Type B pancreatic cell (in vitro differentiated cells): ENCODE results near the gene FGF6. TPM values are rescaled to one million over a fixed set of nuclear protein-coding genes. Genes with fewer than 3 reads are reported as not detected.
"Not testable (repeated sequence)": the region's sequence is repeated elsewhere in the genome, so short reads cannot be mapped to it uniquely, and the experiment has no call there.

Experiments used
- DNase-seq: peaks from one replicate; pipeline ENCODE4 v3.0.0; 2021; ENCODE audit warnings: mixed read lengths; ENCODE audit not compliant: unreplicated experiment; ENCODE audit errors: extremely low spot score
- H3K27ac Mint-ChIP-seq: 2 replicates; pipeline ENCODE4 v1.8.0; 2021; ENCODE audit warnings: mild to moderate bottlenecking, mixed read lengths
- H3K27me3 Mint-ChIP-seq: 2 replicates; pipeline ENCODE4 v1.8.0; 2021; ENCODE audit warnings: mixed read lengths
- H3K36me3 Mint-ChIP-seq: 2 replicates; pipeline ENCODE4 v1.8.0; 2021; ENCODE audit warnings: mixed read lengths
- H3K4me1 Mint-ChIP-seq: one replicate; pipeline ENCODE4 v1.8.0; 2021; ENCODE audit warnings: mixed read lengths; ENCODE audit not compliant: unreplicated experiment
- H3K4me3 Mint-ChIP-seq: 2 replicates; pipeline ENCODE4 v1.8.0; 2021; ENCODE audit warnings: mild to moderate bottlenecking, mixed read lengths
- H3K9me3 Mint-ChIP-seq: 2 replicates; pipeline ENCODE4 v1.8.0; 2021; ENCODE audit warnings: mixed read lengths
- total RNA-seq: library from RNA; stranded (reverse); gene quantifications from 2 replicates; pipeline ENCODE4 v1.2.1, GENCODE V29; 2021; ENCODE audit warnings: low replicate concordance
- TF ChIP-seq, protein P1 (sequence below): fragments of 200-600 bp; sonication (generic); conservative IDR thresholded peaks from 2 replicates; pipeline ENCODE4 v1.5.0; 2021; ENCODE audit warnings: antibody characterized with exemption, mild to moderate bottlenecking

The FGF6 gene
- total RNA-seq, 1 donor from 2014 or later: not detected

DNA sequence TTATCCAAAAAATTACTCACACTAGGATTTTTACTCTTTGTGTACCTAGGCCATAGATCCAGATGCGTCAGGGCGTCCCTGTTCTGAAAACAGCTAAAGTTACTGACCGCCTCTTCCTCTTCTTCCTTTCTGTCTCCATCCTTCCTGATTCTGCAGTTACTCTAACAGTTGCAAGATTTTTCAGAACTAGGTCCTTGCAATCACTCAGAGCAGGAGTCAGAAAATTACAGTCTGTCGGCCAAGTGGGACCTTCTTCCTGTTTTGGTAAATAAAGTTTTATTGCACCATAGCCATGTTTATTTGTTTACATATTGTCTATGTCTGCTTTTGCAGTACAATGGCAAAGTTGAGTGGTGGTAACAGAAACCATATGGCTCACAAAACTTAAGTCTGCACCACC is 25.6 kb upstream of the FGF6 start:
- Mint-ChIP-seq H3K4me3 (no peak overlapping the region), H3K36me3 (no peaks in the 10 kb centered on the region), H3K27me3 (peaks cover 52% of the 10 kb centered on the region), H3K9me3 (no peaks in the 10 kb centered on the region), H3K27ac (no peak overlapping the region), H3K4me1 (no peaks in the 10 kb centered on the region)
- no peak for DNase-seq
- TF ChIP-seq, protein P1, sequence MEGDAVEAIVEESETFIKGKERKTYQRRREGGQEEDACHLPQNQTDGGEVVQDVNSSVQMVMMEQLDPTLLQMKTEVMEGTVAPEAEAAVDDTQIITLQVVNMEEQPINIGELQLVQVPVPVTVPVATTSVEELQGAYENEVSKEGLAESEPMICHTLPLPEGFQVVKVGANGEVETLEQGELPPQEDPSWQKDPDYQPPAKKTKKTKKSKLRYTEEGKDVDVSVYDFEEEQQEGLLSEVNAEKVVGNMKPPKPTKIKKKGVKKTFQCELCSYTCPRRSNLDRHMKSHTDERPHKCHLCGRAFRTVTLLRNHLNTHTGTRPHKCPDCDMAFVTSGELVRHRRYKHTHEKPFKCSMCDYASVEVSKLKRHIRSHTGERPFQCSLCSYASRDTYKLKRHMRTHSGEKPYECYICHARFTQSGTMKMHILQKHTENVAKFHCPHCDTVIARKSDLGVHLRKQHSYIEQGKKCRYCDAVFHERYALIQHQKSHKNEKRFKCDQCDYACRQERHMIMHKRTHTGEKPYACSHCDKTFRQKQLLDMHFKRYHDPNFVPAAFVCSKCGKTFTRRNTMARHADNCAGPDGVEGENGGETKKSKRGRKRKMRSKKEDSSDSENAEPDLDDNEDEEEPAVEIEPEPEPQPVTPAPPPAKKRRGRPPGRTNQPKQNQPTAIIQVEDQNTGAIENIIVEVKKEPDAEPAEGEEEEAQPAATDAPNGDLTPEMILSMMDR: no peak

DNA sequence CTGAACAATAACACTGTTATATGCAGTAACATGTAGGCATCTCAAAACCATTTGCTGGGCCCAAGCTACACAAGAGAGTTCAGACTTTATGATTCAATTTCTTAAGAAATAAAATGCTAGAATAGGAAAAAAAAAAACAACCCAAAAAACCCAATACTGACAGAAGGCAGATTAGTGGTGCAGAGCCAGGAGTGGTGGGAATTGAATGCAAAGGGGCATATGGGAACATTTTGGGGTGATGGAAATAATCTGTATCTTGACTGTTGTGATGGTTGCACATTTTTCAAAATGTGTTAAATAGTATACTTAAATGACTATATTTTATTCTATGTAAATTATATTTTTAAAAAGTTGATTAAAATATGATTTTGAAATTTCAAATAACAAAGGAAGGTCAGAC is 23.4 kb upstream of the FGF6 start:
- H3K4me1 Mint-ChIP-seq: no peaks in the 10 kb centered on the region
- H3K27ac Mint-ChIP-seq: no peak overlapping the region
- H3K36me3 Mint-ChIP-seq: no peaks in the 10 kb centered on the region
- DNase-seq: no peak
- H3K4me3 Mint-ChIP-seq: no peak overlapping the region
- TF ChIP-seq, protein P1: no peak
- H3K27me3 Mint-ChIP-seq: peaks cover 48% of the 10 kb centered on the region
- no peaks in the 10 kb centered on the region for H3K9me3 Mint-ChIP-seq

DNA sequence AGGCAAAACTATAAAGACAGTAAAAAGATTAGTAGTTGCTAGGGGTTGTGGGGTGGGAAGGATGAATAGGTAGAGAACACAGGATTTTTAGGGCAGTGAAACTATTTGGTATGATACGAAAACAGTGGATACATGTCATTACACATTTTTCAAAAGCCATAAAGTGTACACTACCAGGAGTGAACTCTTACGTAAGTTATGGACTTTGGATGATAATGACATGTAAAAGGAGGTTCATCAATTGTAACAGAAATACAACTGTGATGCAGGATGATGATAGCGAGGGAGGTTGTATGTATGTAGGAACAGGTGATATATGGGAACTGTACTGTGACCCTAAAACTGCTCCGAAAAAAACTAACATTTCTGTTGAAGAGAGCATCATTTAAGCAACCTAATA is 15.1 kb upstream of the FGF6 start:
- Mint-ChIP-seq H3K9me3 (no peaks in the 10 kb centered on the region), H3K27me3 (peaks cover 31% of the 10 kb centered on the region), H3K4me3 (no peak overlapping the region), H3K4me1 (no peaks in the 10 kb centered on the region), H3K36me3 (no peaks in the 10 kb centered on the region), H3K27ac (no peak overlapping the region)
- DNase-seq: no peak
- TF ChIP-seq, protein P1: no peak

GRCh38 chr12:4455849-4456248 is 10.2 kb upstream of the FGF6 start:
- not testable (repeated sequence) for DNase-seq, H3K36me3 Mint-ChIP-seq, H3K4me3 Mint-ChIP-seq, H3K27ac Mint-ChIP-seq, H3K4me1 Mint-ChIP-seq, H3K9me3 Mint-ChIP-seq
- peaks cover 32% of the 10 kb centered on the region for H3K27me3 Mint-ChIP-seq

GRCh38 chr12:4454315-4454860 is 8.8 kb upstream of the FGF6 start:
- Mint-ChIP-seq H3K4me3 (no peak overlapping the region), H3K27me3 (peaks cover 42% of the 10 kb centered on the region), H3K9me3 (peaks cover 5% of the 10 kb centered on the region), H3K27ac (no peak overlapping the region), H3K36me3 (no peaks in the 10 kb centered on the region), H3K4me1 (peaks cover 10% of the 10 kb centered on the region)
- TF ChIP-seq, protein P1: no peak
- DNase-seq: no peak

GRCh38 chr12:4451694-4452093 is 6.1 kb upstream of the FGF6 start:
- Mint-ChIP-seq H3K4me3 (no peak overlapping the region), H3K27ac (no peak overlapping the region), H3K9me3 (peaks cover 5% of the 10 kb centered on the region), H3K36me3 (no peaks in the 10 kb centered on the region), H3K4me1 (peaks cover 10% of the 10 kb centered on the region), H3K27me3 (peaks cover 48% of the 10 kb centered on the region)
- TF ChIP-seq, protein P1: no peak
- no peak for DNase-seq
